HuH-7 (cell line): Measurements from ENCODE around the gene TM4SF4.

Experiments
- DNase-seq: peaks from one replicate; pipeline ENCODE4 v3.0.0; 2011; ENCODE audit warnings: low spot score

TM4SF4 gene

GRCh38 chr3:149486726-149487125, 12.2 kb downstream of the TM4SF4 start:
- no peak for DNase-seq

GRCh38 chr3:149487598-149488197, 13.2 kb downstream of the TM4SF4 start:
- DNase-seq: no peak

- DNase-seq: no peak
Observed at GRCh38 chr3:149489060-149489690, 14.7 kb downstream of the TM4SF4 start.

GRCh38 chr3:149490260-149490971, 15.9 kb downstream of the TM4SF4 start:
- no peak for DNase-seq

GRCh38 chr3:149493315-149494021, 19.0 kb downstream of the TM4SF4 start:
- DNase-seq: no peak

GRCh38 chr3:149494022-149494758, 19.7 kb downstream of the TM4SF4 start:
- DNase-seq: no peak

- no peak for DNase-seq
Observed at GRCh38 chr3:149494759-149495580, 20.5 kb downstream of the TM4SF4 start.

- DNase-seq: no peak
Observed at GRCh38 chr3:149495581-149496125, 21.2 kb downstream of the TM4SF4 start.

- no peak for DNase-seq
Observed at GRCh38 chr3:149496891-149497290, 22.4 kb downstream of the TM4SF4 start.

- no peak for DNase-seq
Observed at GRCh38 chr3:149497966-149498670, 23.6 kb downstream of the TM4SF4 start.

GRCh38 chr3:149501524-149501923, 27.0 kb downstream of the TM4SF4 start:
- no peak for DNase-seq

- DNase-seq: no peak
Observed at GRCh38 chr3:149502438-149502837, 27.9 kb downstream of the TM4SF4 start.

GRCh38 chr3:149506540-149506939, 32.0 kb downstream of the TM4SF4 start:
- DNase-seq: no peak

- DNase-seq: no peak
Observed at GRCh38 chr3:149506965-149507364, 32.5 kb downstream of the TM4SF4 start.

- no peak for DNase-seq
Observed at GRCh38 chr3:149507491-149508324, 33.2 kb downstream of the TM4SF4 start.

- no peak for DNase-seq
Observed at GRCh38 chr3:149509526-149509925, 35.0 kb downstream of the TM4SF4 start.

- DNase-seq: no peak
Observed at GRCh38 chr3:149510480-149510879, 36.0 kb downstream of the TM4SF4 start.

- no peak for DNase-seq
Observed at GRCh38 chr3:149511040-149511626, 36.6 kb downstream of the TM4SF4 start.
